Activated gamma-delta T cell treated with anti-CD3 and anti-CD28 coated beads, Interleukin-2, amount 50 U/mL, for 16 hours (primary cell): ENCODE results near the gene IQGAP3.

Experiments used
- DNase-seq: peaks from one replicate; pipeline ENCODE4 v3.0.0-alpha.2; 2020; ENCODE audit warnings: low read depth

The IQGAP3 gene

GRCh38 chr1:156538711-156539440, 33.5 kb downstream of the IQGAP3 start:
- DNase-seq, result no peak

- no peak for DNase-seq
Measured at GRCh38 chr1:156537027-156537426, 35.3 kb downstream of the IQGAP3 start.

- no peak for DNase-seq
Measured at GRCh38 chr1:156534424-156535060, 37.8 kb downstream of the IQGAP3 start.

DNA sequence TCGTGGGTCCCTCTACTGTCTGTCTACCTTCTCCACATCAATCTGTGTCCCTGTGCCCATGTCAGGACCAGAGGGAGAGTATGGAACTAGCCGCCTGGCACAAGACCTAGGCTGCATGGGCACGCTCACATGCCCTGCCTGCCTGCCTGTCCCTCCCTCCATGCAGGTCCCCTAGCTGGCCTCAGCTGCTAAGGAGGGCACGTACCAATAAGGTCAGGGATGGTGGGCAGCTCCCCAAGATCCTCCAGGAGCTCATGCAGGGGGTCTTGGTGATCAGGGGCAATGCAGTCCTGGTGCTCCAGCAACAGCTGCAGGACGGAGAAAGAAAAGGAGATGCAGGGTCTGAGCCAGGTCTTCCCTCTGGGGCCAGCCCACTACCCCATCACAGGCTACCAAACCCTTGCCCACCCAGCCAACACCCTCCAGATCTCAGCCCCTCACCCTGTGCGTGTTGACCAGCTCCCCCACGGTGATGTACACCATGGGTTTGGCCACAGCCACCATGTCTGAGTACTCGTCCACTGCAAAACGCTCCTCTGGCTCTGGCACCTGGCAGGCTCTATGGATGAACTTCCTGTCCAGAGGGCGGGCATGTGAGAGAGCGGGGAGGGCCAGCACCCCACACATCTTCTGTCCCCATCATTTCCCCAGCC, 38.7 kb downstream of the IQGAP3 start:
- DNase-seq, result no peak

DNA sequence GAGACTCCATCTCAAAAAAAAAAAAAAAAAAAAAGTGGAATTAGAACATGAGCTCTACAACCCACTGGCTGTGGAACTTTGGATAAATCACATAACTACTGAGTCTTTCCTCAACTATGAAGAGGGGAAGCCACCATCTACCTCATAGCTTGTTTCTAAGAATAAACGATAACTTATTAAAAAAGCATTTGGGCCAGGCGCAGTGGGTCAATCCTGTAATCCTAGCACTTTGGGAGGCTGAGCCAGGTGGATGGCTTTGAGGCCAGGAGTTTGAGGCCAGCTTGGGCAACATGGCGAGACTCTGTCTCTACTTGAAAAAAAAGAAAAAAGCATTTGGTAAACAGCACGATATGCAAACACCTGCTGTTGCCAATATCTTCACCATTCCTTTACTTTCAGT, 40.0 kb downstream of the IQGAP3 start:
- DNase-seq, result no peak

- no peak for DNase-seq
Measured at GRCh38 chr1:156530006-156530405, 42.4 kb downstream of the IQGAP3 start.

DNA sequence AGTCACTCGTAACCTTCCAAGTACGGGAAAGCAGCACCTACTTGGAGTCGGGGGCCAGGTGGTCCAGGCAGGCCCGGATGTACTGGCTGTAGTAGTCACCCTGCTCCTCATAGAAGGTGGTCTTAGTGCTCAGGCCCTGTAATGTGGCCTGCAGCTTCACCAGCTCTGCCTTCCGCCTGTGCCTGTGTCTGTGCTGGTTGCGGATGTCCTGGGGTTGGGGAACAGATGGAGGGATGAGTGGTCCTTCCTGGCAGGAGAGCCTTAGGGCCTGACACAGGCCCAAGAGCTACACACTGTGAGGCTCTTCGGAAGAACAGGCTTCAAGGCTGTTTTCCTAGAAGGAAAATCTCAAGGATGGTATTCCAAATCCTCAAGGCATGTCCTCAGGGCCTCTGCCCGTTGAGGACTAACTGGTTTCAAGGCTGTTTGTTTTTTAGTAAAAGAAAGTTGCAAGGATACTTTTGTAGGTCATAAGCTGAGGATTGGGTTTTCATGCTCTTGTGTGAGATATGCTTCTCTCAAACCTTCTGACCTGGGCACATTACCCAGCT, 43.4 kb downstream of the IQGAP3 start:
- no peak for DNase-seq

- DNase-seq, result no peak
Measured at GRCh38 chr1:156528231-156528630, 44.1 kb downstream of the IQGAP3 start.

DNA sequence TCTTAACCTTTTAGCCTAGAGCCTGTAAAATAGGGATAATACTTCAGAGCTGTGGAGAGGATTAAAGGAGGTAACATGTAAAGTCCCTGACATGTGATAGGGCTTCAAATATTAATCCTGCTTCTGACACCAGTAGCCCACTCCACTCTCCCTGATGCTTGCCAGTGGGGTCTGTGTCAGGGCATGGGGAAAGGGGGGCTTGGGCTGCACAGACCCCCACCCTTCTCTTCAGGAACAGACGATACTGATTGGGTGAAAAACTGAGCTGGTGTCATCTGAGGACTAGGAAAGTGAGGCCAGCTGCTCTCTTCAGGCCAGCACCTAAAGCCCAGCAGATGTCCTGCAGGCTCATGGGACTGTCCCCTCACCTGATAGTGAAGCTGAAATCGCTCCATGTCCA, 44.8 kb downstream of the IQGAP3 start:
- DNase-seq, result no peak

- DNase-seq, result no peak
Measured at GRCh38 chr1:156525856-156526489, 46.4 kb downstream of the IQGAP3 start.

- no peak for DNase-seq
Measured at GRCh38 chr1:156525071-156525501, 47.3 kb downstream of the IQGAP3 start.

DNA sequence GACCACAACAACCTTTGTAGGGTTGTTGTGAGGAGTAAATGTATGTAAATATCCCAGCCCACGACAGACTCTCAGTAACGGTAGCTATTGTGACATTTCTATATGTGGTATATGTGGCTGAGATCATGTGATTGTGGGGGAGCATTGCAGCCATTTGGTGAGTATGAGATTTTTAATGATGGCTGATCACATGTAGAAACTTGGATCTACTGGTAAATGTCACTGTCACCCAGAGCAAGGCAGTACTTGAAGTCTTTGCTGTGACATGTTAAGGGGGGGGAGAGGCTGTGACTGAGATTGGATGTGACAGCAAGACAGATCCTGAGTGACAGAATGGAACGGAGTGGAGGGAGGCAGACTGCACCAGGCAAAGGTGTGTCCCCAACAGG, 47.9 kb downstream of the IQGAP3 start:
- no peak for DNase-seq

GRCh38 chr1:156523801-156524480, 48.4 kb downstream of the IQGAP3 start:
- no peak for DNase-seq

GRCh38 chr1:156522443-156522970, 49.9 kb downstream of the IQGAP3 start:
- no peak for DNase-seq

DNA sequence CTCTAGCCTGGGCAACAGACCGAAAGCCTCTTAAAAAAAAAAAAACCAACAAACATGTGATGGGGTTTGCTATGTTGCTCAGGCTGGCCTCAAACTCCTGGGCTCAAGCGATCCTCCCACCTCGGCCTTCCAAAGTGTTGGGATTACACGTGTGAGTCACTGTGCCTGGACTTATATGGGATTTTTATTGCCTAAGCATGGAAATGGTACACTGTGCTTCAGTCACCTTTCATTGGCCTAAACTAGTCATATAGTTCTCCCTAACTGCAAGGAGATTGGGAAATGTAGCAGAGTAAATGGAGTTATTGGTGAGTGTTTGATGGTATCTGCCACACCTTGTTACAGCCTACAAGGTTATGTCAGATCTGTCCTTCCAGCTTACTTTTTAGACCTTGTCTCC, 54.6 kb downstream of the IQGAP3 start:
- no peak for DNase-seq

- DNase-seq, result no peak
Measured at GRCh38 chr1:156516821-156517220, 55.5 kb downstream of the IQGAP3 start.

- no peak for DNase-seq
Measured at GRCh38 chr1:156515956-156516355, 56.4 kb downstream of the IQGAP3 start.

DNA sequence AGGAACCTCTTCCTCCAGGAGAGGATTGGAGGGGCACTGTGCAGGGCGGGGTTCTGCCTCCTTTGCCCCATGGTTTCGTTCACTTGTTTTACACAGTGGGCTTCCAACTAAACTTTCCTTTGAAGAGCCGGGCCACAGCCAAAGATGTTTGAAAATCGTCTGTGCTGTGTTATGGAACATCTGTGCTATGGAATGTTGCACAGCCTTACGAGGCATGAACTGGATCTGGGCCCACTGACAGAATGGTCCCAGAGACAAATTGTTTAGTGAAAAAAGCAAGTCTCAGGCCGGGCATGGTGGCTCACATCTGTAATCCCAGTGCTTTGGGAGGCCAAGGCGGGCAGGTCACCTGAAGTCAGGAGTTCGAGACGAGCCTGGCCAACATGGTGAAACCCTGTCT, 59.2 kb downstream of the IQGAP3 start:
- DNase-seq, result no peak

DNA sequence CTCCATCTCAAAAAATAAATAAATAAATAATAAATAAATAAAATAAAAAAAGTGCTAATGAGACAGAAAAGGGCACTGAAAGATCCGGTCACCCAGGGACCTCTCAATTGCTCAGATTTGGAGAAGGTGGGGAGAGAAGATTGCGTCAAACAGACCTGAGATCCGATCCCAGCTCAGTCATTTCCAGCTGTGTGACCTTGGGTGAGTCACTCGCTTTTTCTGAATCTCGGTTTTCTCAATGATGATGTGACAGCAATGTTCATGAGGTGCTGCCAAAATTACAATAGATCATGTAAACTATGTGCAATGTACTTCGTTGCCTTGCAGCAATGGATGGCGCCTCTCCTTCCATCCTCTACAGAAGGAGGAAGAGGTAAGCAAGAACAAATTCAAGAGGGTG, 60.7 kb downstream of the IQGAP3 start:
- DNase-seq, result no peak

DNA sequence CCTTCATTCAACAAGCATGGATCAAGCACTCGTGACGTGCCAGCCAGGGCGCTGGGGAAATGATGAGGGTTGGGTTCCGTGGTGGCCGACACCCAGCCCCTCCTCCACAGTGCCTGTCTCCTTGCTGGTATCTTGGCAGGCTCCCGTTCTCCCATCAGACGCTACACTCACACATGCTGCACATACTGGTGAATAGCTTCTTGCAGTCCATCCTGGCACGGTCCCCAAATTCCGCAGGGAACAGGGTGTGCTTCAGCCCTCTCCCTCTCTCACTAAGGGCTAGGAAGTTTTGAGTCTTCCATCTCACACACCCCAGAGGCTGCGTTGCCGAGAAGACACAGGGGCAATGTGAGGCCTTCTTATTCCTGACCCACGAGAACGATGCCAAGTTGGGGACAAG, 61.7 kb downstream of the IQGAP3 start:
- no peak for DNase-seq

GRCh38 chr1:156509424-156510034, 62.8 kb downstream of the IQGAP3 start:
- DNase-seq, result no peak

DNA sequence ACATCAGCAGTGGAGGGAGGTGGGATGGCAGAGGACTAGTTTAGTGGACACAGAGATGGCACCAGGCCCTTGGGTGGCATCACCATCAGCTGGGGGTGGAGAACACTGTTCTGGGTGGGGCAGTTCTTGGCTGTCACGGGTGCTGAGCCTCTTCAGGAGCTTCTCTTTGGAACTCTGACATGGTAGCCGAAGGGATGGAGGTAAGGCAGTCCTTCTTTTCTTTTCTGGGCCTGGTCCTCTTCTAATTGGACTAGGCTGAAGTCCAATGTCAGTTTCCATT, 63.5 kb downstream of the IQGAP3 start:
- no peak for DNase-seq
